GM23338 (cell line): ENCODE results near the gene EPHB3. TPM values are rescaled to one million over a fixed set of nuclear protein-coding genes. Genes with fewer than 3 reads are reported as not detected.

Source experiments
- ATAC-seq: fragments of 200-7000 bp; cut with Tn5 transposase; 3 replicates; pipeline ENCODE4 v1.9.1; 2020
- DNase-seq: peaks from one replicate; pipeline ENCODE4 v3.0.0-alpha.2; 2015; ENCODE audit warnings: low spot score
- H2AFZ ChIP-seq: fragments of 200-600 bp; sonication (generic); 2 replicates; pipeline ENCODE4 v1.8.0; 2016; ENCODE audit warnings: antibody characterized with exemption, mild to moderate bottlenecking, moderate library complexity
- H3F3A ChIP-seq: fragments of 200-600 bp; sonication (generic); replicated peaks from 2 replicates; pipeline ENCODE4 v1.8.0; 2017; ENCODE audit warnings: antibody characterized with exemption, mixed run types, low read depth
- H3K27ac ChIP-seq: fragments of 200-600 bp; sonication (generic); 2 replicates; pipeline ENCODE4 v1.6.1; 2016; ENCODE audit warnings: low read depth
- H3K27me3 ChIP-seq: fragments of 200-600 bp; sonication (generic); 2 replicates; pipeline ENCODE4 v1.8.0; 2016; ENCODE audit warnings: mild to moderate bottlenecking, mixed run types, moderate library complexity; ENCODE audit not compliant: insufficient read depth
- H3K36me3 ChIP-seq: fragments of 200-600 bp; sonication (generic); 2 replicates; pipeline ENCODE4 v1.8.0; 2016; ENCODE audit warnings: mild to moderate bottlenecking; ENCODE audit not compliant: insufficient read depth
- H3K4me1 ChIP-seq: fragments of 200-600 bp; sonication (generic); 2 replicates; pipeline ENCODE4 v1.8.0; 2016; ENCODE audit warnings: mild to moderate bottlenecking, moderate library complexity; ENCODE audit not compliant: insufficient read depth
- H3K4me2 ChIP-seq: fragments of 200-600 bp; sonication (generic); 2 replicates; pipeline ENCODE4 v1.7.1; 2017; ENCODE audit warnings: mixed run types
- H3K4me3 ChIP-seq: fragments of 200-600 bp; sonication (generic); 2 replicates; pipeline ENCODE4 v1.6.1; 2016; ENCODE audit warnings: mixed run types
- H3K79me2 ChIP-seq: fragments of 200-600 bp; sonication (generic); replicated peaks from 2 replicates; pipeline ENCODE4 v1.8.0; 2017; ENCODE audit warnings: mild to moderate bottlenecking; ENCODE audit not compliant: insufficient read depth
- H3K9me2 ChIP-seq: fragments of 200-600 bp; sonication (generic); 2 replicates; pipeline ENCODE4 v1.8.0; 2017; ENCODE audit not compliant: insufficient read depth
- H4K20me1 ChIP-seq: fragments of 200-600 bp; sonication (generic); replicated peaks from 2 replicates; pipeline ENCODE4 v1.8.0; 2017; ENCODE audit warnings: mild to moderate bottlenecking; ENCODE audit not compliant: insufficient read depth
- H3K27ac Mint-ChIP-seq: 2 replicates; pipeline ENCODE4 v1.8.0; 2020; ENCODE audit warnings: inconsistent platforms, mild to moderate bottlenecking, moderate library complexity, mixed read lengths
- H3K27me3 Mint-ChIP-seq: 3 replicates; pipeline ENCODE4 v1.8.0; 2022; ENCODE audit warnings: low read depth, mild to moderate bottlenecking, moderate library complexity, mixed read lengths, inconsistent platforms; ENCODE audit not compliant: insufficient read depth, poor library complexity
- H3K36me3 Mint-ChIP-seq: 3 replicates; pipeline ENCODE4 v1.8.0; 2021; ENCODE audit warnings: low read depth, mild to moderate bottlenecking, inconsistent platforms, moderate library complexity, mixed read lengths
- H3K4me1 Mint-ChIP-seq: 3 replicates; pipeline ENCODE4 v1.8.0; 2020; ENCODE audit warnings: mild to moderate bottlenecking, inconsistent platforms, mixed read lengths
- H3K4me3 Mint-ChIP-seq: 3 replicates; pipeline ENCODE4 v1.8.0; 2021; ENCODE audit warnings: moderate library complexity, mild to moderate bottlenecking, inconsistent platforms, mixed read lengths
- H3K9me3 Mint-ChIP-seq: 3 replicates; pipeline ENCODE4 v1.8.0; 2020; ENCODE audit warnings: moderate library complexity, mild to moderate bottlenecking, inconsistent platforms, mixed read lengths
- CREB1 ChIP-seq: fragments of 250-450 bp; sonication (Bioruptor Pico); IDR thresholded peaks from 2 replicates; pipeline ENCODE4 v1.5.0; 2020; ENCODE audit warnings: low read depth, mild to moderate bottlenecking, moderate library complexity
- EZH2phosphoT487 ChIP-seq: fragments of 200-600 bp; sonication (generic); IDR thresholded peaks from one replicate; pipeline ENCODE4 v1.8.1; 2018; ENCODE audit warnings: antibody characterized with exemption; ENCODE audit not compliant: unreplicated experiment
- JUNB ChIP-seq: IDR thresholded peaks from one replicate; pipeline ENCODE4 v1.6.1; 2016; ENCODE audit warnings: antibody characterized with exemption; ENCODE audit not compliant: unreplicated experiment
- POLR2AphosphoS5 ChIP-seq: IDR thresholded peaks from 2 replicates; pipeline ENCODE4 v1.6.1; 2016; ENCODE audit warnings: antibody characterized with exemption, low read depth
- ZNF114 ChIP-seq: fragments of 250-450 bp; sonication (Bioruptor Pico); IDR thresholded peaks from 2 replicates; pipeline ENCODE4 v1.5.0; 2020; ENCODE audit warnings: mild to moderate bottlenecking, moderate library complexity
- ZNF331 ChIP-seq: fragments of 250-450 bp; sonication (Bioruptor Pico); IDR thresholded peaks from 2 replicates; pipeline ENCODE4 v1.5.0; 2020; ENCODE audit warnings: low read depth, mild to moderate bottlenecking, moderate library complexity
- polyA plus RNA-seq: library from polyadenylated mRNA; unstranded; fragments of >200 nt; fragmentation: Nextera tagmentation; extraction: Ambion mirVana; gene quantifications from 2 replicates; pipeline ENCODE4 v1.2.1, GENCODE V29; 2016
- total RNA-seq: library from RNA; depleted of rRNA; stranded (reverse); fragments of >200 nt; shearing (Covaris generic); gene quantifications from 2 replicates; pipeline ENCODE4 v1.2.3, GENCODE V29; 2014
- TF ChIP-seq, protein P1 (sequence below), 2 experiments: fragments of 200-600 bp in 1 of 2; sonication (generic) in 1 of 2; conservative IDR thresholded peaks; 2 replicates each; pipeline versions ENCODE4 v1.5.1 to v1.6.1; 2016 to 2017; ENCODE audit warnings: antibody characterized with exemption in 2 of 2, low read depth in 2 of 2, mild to moderate bottlenecking in 2 of 2, moderate library complexity in 1 of 2
- TF ChIP-seq, protein P2 (sequence below): IDR thresholded peaks from one replicate; pipeline ENCODE4 v1.6.1; 2018; ENCODE audit warnings: antibody characterized with exemption; ENCODE audit not compliant: unreplicated experiment

The EPHB3 gene
- total and polyA plus RNA-seq, 2 experiments from 2014 or later = 0.57 to 2.0 TPM

DNA sequence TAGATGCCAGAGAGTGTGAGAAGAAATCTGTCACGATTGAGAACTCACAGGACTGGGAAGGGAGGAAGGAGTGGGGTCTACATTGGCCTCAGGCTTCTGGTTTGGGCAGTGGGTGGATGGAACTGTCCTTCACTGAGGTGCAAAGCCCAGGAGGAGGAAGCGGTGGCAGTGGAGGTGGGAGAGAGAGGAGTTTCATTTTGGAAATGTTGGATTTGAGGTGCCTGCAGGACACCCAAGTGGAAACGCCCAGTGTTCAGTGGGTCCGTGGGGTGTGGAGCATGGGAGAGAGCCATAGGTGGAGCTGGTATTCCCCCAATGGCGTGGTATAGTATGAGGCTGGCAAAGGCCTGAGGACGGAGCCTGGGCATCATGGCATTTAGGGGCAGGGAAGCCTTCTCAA, 9.3 kb upstream of the EPHB3 start:
- H3K9me3 Mint-ChIP-seq = no peaks in the 10 kb centered on the region
- H3K27me3 ChIP-seq = 0 out of 2 replicates have a peak, but pooled peaks cover 3% of the 10 kb centered on the region
- no peak overlapping the region for H2AFZ ChIP-seq
- no peak overlapping the region for H3K27ac Mint-ChIP-seq
- peaks cover 19% of the 10 kb centered on the region for H3K27me3 Mint-ChIP-seq
- no peak for ATAC-seq
- no peaks in the 10 kb centered on the region; the same call in 1 of the 2 replicates for H3K9me2 ChIP-seq
- no peak overlapping the region for H3K4me2 ChIP-seq
- no peak overlapping the region for H3K27ac ChIP-seq
- no peak for DNase-seq
- H3K36me3 Mint-ChIP-seq = no peaks in the 10 kb centered on the region
- H3F3A ChIP-seq = no peaks in the 10 kb centered on the region
- H3K4me3 Mint-ChIP-seq = no peak overlapping the region
- H3K36me3 ChIP-seq = no peaks in the 10 kb centered on the region
- H3K4me1 ChIP-seq = 0 out of 2 replicates have a peak, but pooled peaks cover 4% of the 10 kb centered on the region
- no peak overlapping the region for H3K4me3 ChIP-seq
- TF ChIP-seq JUNB (no peak), ZNF331 (no peak), CREB1 (CRISPR knock-in tag) (no peak), EZH2phosphoT487 (no peak), ZNF114 (no peak)
- TF ChIP-seq, protein P1, sequence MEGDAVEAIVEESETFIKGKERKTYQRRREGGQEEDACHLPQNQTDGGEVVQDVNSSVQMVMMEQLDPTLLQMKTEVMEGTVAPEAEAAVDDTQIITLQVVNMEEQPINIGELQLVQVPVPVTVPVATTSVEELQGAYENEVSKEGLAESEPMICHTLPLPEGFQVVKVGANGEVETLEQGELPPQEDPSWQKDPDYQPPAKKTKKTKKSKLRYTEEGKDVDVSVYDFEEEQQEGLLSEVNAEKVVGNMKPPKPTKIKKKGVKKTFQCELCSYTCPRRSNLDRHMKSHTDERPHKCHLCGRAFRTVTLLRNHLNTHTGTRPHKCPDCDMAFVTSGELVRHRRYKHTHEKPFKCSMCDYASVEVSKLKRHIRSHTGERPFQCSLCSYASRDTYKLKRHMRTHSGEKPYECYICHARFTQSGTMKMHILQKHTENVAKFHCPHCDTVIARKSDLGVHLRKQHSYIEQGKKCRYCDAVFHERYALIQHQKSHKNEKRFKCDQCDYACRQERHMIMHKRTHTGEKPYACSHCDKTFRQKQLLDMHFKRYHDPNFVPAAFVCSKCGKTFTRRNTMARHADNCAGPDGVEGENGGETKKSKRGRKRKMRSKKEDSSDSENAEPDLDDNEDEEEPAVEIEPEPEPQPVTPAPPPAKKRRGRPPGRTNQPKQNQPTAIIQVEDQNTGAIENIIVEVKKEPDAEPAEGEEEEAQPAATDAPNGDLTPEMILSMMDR (conservative IDR thresholded peaks at IDR 0.05; ENCODE audit: low read depth in 2 of 2) = no peak
- TF ChIP-seq, protein P2, sequence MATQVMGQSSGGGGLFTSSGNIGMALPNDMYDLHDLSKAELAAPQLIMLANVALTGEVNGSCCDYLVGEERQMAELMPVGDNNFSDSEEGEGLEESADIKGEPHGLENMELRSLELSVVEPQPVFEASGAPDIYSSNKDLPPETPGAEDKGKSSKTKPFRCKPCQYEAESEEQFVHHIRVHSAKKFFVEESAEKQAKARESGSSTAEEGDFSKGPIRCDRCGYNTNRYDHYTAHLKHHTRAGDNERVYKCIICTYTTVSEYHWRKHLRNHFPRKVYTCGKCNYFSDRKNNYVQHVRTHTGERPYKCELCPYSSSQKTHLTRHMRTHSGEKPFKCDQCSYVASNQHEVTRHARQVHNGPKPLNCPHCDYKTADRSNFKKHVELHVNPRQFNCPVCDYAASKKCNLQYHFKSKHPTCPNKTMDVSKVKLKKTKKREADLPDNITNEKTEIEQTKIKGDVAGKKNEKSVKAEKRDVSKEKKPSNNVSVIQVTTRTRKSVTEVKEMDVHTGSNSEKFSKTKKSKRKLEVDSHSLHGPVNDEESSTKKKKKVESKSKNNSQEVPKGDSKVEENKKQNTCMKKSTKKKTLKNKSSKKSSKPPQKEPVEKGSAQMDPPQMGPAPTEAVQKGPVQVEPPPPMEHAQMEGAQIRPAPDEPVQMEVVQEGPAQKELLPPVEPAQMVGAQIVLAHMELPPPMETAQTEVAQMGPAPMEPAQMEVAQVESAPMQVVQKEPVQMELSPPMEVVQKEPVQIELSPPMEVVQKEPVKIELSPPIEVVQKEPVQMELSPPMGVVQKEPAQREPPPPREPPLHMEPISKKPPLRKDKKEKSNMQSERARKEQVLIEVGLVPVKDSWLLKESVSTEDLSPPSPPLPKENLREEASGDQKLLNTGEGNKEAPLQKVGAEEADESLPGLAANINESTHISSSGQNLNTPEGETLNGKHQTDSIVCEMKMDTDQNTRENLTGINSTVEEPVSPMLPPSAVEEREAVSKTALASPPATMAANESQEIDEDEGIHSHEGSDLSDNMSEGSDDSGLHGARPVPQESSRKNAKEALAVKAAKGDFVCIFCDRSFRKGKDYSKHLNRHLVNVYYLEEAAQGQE = no peak
- H3K4me1 Mint-ChIP-seq = peaks cover 12% of the 10 kb centered on the region; the same call in 2 of the 3 replicates
- no peaks in the 10 kb centered on the region for H3K79me2 ChIP-seq
- H4K20me1 ChIP-seq = no peaks in the 10 kb centered on the region

DNA sequence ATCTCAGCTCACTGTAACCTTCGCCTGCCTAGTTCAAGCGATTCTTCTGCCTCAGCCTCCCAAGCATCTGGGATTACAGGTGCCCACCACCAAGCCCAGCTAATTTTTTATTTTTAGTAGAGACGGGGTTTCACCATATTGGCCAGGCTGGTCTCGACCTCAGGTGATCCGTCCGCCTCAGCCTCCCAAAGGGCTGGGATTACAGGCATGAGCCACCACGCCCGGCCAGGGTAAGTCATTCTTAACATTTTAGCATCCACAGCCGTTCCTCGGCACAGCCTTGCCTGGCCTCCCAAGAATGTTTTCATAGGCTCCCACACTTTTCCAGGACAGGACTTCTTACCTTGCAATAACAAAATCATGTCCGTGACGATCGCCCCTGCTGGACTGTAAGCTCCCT, 8.7 kb upstream of the EPHB3 start:
- H3K27me3 Mint-ChIP-seq = peaks cover 22% of the 10 kb centered on the region
- no peaks in the 10 kb centered on the region for H3K36me3 Mint-ChIP-seq
- no peak for ATAC-seq
- no peak for TF ChIP-seq ZNF114
- TF ChIP-seq, protein P2 = no peak
- no peak for TF ChIP-seq EZH2phosphoT487
- TF ChIP-seq POLR2AphosphoS5 = no peak

More for the DNA sequence above, 8.7 kb upstream of the EPHB3 start:
- Histone ChIP-seq H2AFZ (no peak overlapping the region), H3K4me2 (no peak overlapping the region), H3K36me3 (no peaks in the 10 kb centered on the region), H4K20me1 (no peaks in the 10 kb centered on the region), H3K4me1 (0 out of 2 replicates have a peak, but pooled peaks cover 4% of the 10 kb centered on the region), H3F3A (no peaks in the 10 kb centered on the region), H3K79me2 (no peaks in the 10 kb centered on the region), H3K9me2 (no peaks in the 10 kb centered on the region; the same call in 1 of the 2 replicates), H3K4me3 (no peak overlapping the region), H3K27ac (no peak overlapping the region), H3K27me3 (peaks cover 9% of the 10 kb centered on the region)
- Mint-ChIP-seq H3K4me3 (no peak overlapping the region), H3K4me1 (peaks cover 15% of the 10 kb centered on the region), H3K9me3 (no peaks in the 10 kb centered on the region), H3K27ac (no peak overlapping the region)
- DNase-seq = no peak
